MCF 10A (cell line): ENCODE measurements around the gene RHOA. TPM values are rescaled to one million over a fixed set of nuclear protein-coding genes. Genes with fewer than 3 reads are reported as not detected.

Experiments
- BruUV-seq: library from RNA; stranded (reverse); fragments of 400-500 nt; replicated peaks from 2 replicates; lab custom pipeline; 2021; lab: Mats Ljungman, UMichigan
- CTCF ChIA-PET: fragments of 300-600 bp; sonication (Branson Sonifier 250); formaldehyde crosslinking; extraction: SDS; loops from one replicate; lab custom pipeline; 2021; ENCODE audit warnings: antibody characterized with exemption, inconsistent platforms; lab: Yijun Ruan, JAX
- POLR2A ChIA-PET: fragments of 300-600, 350-650 bp; sonication (Branson Sonifier 250); formaldehyde crosslinking; extraction: SDS; loops from one replicate; lab custom pipeline; 2020; ENCODE audit warnings: antibody characterized with exemption, inconsistent platforms; lab: Yijun Ruan, JAX
- DNase-seq: peaks from one replicate; pipeline ENCODE4 v3.0.0-alpha.2; 2018; ENCODE audit not compliant: unreplicated experiment
- H3K27ac Mint-ChIP-seq: one replicate; pipeline ENCODE4 v1.8.0; 2022; ENCODE audit warnings: mild to moderate bottlenecking, low read depth, mixed read lengths; ENCODE audit not compliant: unreplicated experiment
- H3K27me3 Mint-ChIP-seq: one replicate; pipeline ENCODE4 v1.8.0; 2022; ENCODE audit warnings: mixed read lengths; ENCODE audit not compliant: insufficient read depth, unreplicated experiment
- H3K36me3 Mint-ChIP-seq: one replicate; pipeline ENCODE4 v1.8.0; 2022; ENCODE audit warnings: mild to moderate bottlenecking, moderate library complexity, mixed read lengths; ENCODE audit not compliant: insufficient read depth, unreplicated experiment
- H3K4me1 Mint-ChIP-seq: one replicate; pipeline ENCODE4 v1.8.0; 2022; ENCODE audit warnings: mixed read lengths; ENCODE audit not compliant: insufficient read depth, unreplicated experiment
- H3K4me3 Mint-ChIP-seq: one replicate; pipeline ENCODE4 v1.8.0; 2022; ENCODE audit warnings: mild to moderate bottlenecking, moderate library complexity, mixed read lengths; ENCODE audit not compliant: unreplicated experiment
- H3K9me3 Mint-ChIP-seq: one replicate; pipeline ENCODE4 v1.8.0; 2022; ENCODE audit warnings: mixed read lengths; ENCODE audit not compliant: unreplicated experiment
- intact Hi-C: fragments of 100-400 bp; cut with micrococcal nuclease; formaldehyde crosslinking; loops from 2 replicates; pipeline ENCODE4 v1.14.1; 2022
- total RNA-seq: library from RNA; stranded (reverse); gene quantifications from 2 replicates; pipeline ENCODE4 v1.2.3, GENCODE V29; 2022
- TF ChIP-seq, protein P1 (sequence below): fragments of 200-600 bp; IDR thresholded peaks from one replicate; pipeline ENCODE4 v1.8.0; 2022; ENCODE audit warnings: antibody characterized with exemption, mild to moderate bottlenecking; ENCODE audit not compliant: unreplicated experiment

Gene RHOA
- total RNA-seq, 1 experiment from 2014 or later = 298 TPM

DNA sequence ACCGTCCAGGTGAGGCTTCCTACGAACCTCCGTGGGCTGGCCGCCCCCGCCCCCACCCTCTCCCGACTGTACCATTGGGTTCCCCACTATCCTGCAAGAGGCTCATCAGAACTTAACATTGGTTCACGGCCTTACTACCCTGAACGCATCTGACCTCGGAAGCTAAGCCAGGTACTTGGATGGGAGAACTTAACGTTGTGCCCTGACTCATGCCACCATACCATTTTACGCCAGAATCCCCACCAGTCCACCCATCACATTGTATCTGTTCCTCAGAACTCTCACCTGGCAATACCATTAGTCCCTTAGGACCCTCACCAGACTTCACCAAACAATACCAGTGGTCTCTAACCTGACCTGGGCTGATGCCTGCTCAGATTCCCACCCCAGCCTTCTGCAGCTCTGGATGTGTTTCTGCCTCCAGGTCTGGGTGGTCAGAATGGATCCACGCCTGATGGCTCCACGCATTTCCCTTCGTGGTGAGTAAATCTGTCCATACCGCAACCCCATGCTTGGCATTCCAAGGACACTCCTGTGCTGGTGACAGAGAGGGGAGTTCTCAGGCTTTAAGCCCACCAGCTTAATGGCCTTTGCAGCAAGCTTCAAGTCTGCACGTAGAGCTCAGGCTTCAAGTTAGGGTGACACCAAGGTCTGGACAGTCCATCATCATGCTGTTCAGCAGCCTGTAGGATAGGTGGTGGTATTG is 1.0 kb upstream of the RHOA start:
- Mint-ChIP-seq H3K9me3 (no peaks in the 10 kb centered on the region), H3K4me3 (peak overlapping the region; percentile 90), H3K27ac (peak overlapping the region; percentile 94), H3K27me3 (no peaks in the 10 kb centered on the region), H3K36me3 (peaks cover 24% of the 10 kb centered on the region), H3K4me1 (peaks cover 25% of the 10 kb centered on the region)
- TF ChIP-seq, protein P1, sequence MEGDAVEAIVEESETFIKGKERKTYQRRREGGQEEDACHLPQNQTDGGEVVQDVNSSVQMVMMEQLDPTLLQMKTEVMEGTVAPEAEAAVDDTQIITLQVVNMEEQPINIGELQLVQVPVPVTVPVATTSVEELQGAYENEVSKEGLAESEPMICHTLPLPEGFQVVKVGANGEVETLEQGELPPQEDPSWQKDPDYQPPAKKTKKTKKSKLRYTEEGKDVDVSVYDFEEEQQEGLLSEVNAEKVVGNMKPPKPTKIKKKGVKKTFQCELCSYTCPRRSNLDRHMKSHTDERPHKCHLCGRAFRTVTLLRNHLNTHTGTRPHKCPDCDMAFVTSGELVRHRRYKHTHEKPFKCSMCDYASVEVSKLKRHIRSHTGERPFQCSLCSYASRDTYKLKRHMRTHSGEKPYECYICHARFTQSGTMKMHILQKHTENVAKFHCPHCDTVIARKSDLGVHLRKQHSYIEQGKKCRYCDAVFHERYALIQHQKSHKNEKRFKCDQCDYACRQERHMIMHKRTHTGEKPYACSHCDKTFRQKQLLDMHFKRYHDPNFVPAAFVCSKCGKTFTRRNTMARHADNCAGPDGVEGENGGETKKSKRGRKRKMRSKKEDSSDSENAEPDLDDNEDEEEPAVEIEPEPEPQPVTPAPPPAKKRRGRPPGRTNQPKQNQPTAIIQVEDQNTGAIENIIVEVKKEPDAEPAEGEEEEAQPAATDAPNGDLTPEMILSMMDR = no peak
- POLR2A ChIA-PET = interaction anchor here (0.6 to 3.2 kb wide), 21 partner anchors 9 to 565 kb away, joined by 3 to 49 read pairs (median 12); partner anchors contain the start of genes AMT, DAG1, GPX1 and NDUFAF3
- BruUV-seq = no TSS peak
- CTCF ChIA-PET = interaction anchor here (0.7 to 1.9 kb wide), 5 partner anchors 8 to 243 kb away, joined by 3 to 6 read pairs (median 4); partner anchors contain the start of gene NICN1
- no peak for DNase-seq
- intact Hi-C loops = loop anchor here (1.0 to 5.0 kb wide), 5 partner anchors 17 to 66 kb away; partner anchors contain the start of genes GPX1 and NICN1

DNA sequence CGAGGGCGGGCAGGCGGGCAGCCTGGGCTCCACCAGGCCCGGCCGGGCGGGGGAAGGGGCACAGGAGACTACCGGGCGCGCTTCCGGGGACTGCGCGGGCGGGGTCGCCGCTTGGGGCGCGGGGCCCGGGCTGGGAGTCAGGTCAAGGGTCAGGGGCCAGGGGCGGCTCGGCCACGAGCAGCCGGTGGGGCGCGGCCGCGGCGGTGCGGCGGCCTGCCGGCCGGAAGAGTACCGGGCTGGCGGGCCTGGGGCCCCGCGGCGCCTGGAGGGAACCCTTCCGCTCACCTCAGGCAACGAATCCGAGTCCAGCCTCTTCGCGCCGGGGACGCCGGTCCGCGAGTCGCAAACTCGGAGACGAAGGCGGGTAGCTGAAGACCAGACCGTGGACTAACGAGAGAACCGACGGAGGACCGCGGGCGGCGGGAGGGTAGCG is 225 bp downstream of the RHOA start:
- ChIA-PET CTCF (interaction anchor here (0.6 kb wide), 2 partner anchors 259 to 1888 kb away, joined by 3 read pairs; no protein-coding TSS in a partner anchor), POLR2A (interaction anchor here (0.6 to 3.2 kb wide), 23 partner anchors 10 to 492 kb away, joined by 3 to 49 read pairs (median 10); partner anchors contain the start of genes AMT, ARIH2, DAG1 and GPX1)
- H3K4me3 Mint-ChIP-seq = peak overlapping the region; percentile 90
- no peaks in the 10 kb centered on the region for H3K27me3 Mint-ChIP-seq
- DNase-seq = no peak
- TF ChIP-seq, protein P1 = no peak
- no peaks in the 10 kb centered on the region for H3K9me3 Mint-ChIP-seq
- H3K27ac Mint-ChIP-seq = peak overlapping the region; percentile 94
- no TSS peak for BruUV-seq
- peaks cover 18% of the 10 kb centered on the region for H3K36me3 Mint-ChIP-seq
- H3K4me1 Mint-ChIP-seq = peaks cover 35% of the 10 kb centered on the region
- intact Hi-C loops = loop anchor here (5.0 kb wide), 1 partner anchor 34 kb away; no protein-coding TSS in a partner anchor

DNA sequence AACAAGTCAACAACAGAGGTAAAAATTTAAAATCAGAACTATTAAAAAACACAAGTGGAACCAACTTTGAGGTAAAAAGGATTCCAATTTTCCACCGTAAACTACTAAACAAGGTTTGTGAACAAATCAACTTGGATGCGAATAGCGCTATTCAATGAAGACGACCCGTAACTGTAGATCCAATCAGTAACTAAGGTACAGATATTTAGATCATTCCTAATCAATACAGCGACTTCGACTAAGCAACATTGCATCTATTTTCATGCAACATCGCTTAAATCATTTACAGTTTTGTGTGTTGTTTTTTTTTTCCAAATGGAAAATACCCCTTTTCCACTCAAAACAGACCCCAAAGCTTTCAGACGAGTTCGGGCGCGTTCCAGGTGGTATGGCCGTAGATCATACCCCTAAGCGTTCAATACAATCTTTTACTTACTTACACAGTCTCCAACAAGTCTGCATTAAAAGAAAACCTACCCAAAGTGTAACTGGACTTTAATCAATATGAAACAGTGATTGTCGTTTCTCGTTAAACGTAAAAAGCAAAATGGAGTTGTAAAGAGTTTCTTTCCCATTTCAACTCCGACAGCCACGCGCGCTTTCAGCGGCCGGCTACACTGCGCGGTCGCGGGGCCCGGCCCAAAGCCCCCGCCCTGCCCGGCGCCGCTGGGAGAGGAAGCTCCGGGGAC is 786 bp downstream of the RHOA start:
- Mint-ChIP-seq H3K4me3 (peak overlapping the region; percentile 90), H3K4me1 (peaks cover 34% of the 10 kb centered on the region), H3K27ac (peak overlapping the region; percentile 94), H3K36me3 (peaks cover 20% of the 10 kb centered on the region), H3K27me3 (no peaks in the 10 kb centered on the region), H3K9me3 (no peaks in the 10 kb centered on the region)
- DNase-seq = no peak
- POLR2A ChIA-PET = interaction anchor here (0.6 to 3.2 kb wide), 17 partner anchors 10 to 904 kb away, joined by 3 to 49 read pairs (median 15); partner anchors contain the start of genes AMT, ARIH2, DAG1 and GPX1
- CTCF ChIA-PET = interaction anchor here (0.6 kb wide), 1 partner anchor 258 kb away, joined by 3 read pairs; no protein-coding TSS in a partner anchor
- BruUV-seq = no TSS peak
- intact Hi-C loops = loop anchor here (5.0 kb wide), 1 partner anchor 34 kb away; no protein-coding TSS in a partner anchor
- TF ChIP-seq, protein P1 = no peak
